Measurements from ENCODE around the gene FOXE3.

Gene FOXE3

DNA sequence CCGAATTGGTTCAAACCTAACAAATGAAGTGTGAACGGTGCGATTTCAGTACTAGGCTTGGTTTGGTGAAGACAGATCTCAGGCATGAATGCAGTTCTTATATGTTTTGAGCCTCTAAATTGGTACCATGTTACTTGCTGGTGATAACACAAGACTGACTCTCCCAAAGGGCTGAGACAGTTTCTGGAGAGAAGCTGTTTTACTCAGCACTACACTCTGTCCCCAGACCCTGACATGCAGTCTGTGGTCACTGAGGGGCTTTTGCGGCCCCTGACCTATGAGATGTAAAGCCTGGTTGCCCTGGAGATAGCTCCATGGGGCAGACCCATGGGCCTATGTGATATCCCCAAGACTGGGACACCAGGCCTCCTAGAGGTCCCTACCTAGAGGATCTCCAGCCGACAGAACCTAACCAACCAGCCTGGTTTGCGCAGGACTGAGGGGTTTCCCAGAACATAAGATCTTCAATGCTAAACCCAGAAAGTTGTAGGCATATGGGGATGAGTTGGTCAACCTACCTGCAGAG, 19.4 kb upstream of the FOXE3 start:
- Histone ChIP-seq H3K9ac (ENCODE audit: insufficient read length) (no peak overlapping the region), H3K27ac (no peak overlapping the region), H3K4me3 (no peak overlapping the region), H3K36me3 (ENCODE audit: insufficient read depth, low read length) (no peaks in the 10 kb centered on the region), H3K9me3 (ENCODE audit: low read depth, low read length) (no peaks in the 10 kb centered on the region)
- TF ChIP-seq POLR2AphosphoS5 (IDR thresholded peaks at IDR 0.05; ENCODE audit: borderline replicate concordance, low read depth, low read length) (no peak), EZH2 (IDR thresholded peaks at IDR 0.05) (no peak), FOXP2 (optimal IDR thresholded peaks at IDR 0.05; ENCODE audit: control extremely low read depth, extremely low read length, insufficient read depth) (no peak)
- DNase-seq (ENCODE audit: low read depth, low spot score), result no peak

DNA sequence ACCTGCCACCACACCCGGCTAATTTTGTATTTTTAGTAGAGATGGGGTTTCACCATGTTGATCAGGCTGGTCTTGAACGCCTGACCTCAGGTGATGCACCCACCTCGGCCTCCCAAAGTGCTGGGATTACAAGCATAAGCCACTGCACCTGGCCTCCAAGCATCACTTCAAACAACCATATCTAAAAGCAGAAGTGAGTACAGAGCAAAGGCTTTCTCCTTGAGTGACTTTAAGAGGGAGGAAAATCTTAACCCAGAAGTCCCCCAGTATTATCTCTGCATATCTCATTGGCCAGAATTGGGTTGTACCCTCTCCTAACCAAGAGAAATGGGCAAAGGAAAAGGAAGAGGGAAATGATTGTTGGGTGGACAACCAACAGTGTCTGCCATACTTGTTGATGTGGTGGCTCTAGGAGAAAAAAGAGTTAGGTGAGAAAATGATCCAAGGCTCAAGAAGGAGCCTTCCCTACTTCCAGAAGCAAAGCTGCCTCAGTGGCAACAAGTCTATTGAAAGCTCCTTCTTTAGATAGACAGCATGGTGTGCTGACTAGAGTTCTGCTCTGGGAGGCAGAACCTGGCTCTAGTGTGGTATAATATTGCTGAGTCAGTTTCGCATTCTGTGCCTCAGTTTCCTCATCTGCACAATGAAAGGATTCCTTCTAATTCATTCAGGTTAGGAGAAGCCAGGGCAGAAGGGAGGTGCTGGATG, 16.8 kb upstream of the FOXE3 start:
- no peaks in the 10 kb centered on the region for H3K9me3 ChIP-seq (ENCODE audit: low read depth, low read length)

GRCh38 chr1:47399846-47400155, 16.3 kb upstream of the FOXE3 start:
- no peaks in the 10 kb centered on the region for H3K36me3 ChIP-seq (ENCODE audit: insufficient read depth, low read length)
- TF ChIP-seq POLR2AphosphoS5 (IDR thresholded peaks at IDR 0.05; ENCODE audit: borderline replicate concordance, low read depth, low read length) (no peak), FOXP2 (optimal IDR thresholded peaks at IDR 0.05; ENCODE audit: control extremely low read depth, extremely low read length, insufficient read depth) (no peak), EZH2 (IDR thresholded peaks at IDR 0.05) (no peak)
- DNase-seq (ENCODE audit: low read depth, low spot score), result no peak
- H3K9me3 ChIP-seq (ENCODE audit: low read depth, low read length), result no peaks in the 10 kb centered on the region
- no peak overlapping the region for H3K4me3 ChIP-seq
- H3K27ac ChIP-seq, result no peak overlapping the region
- H3K9ac ChIP-seq (ENCODE audit: insufficient read length), result no peak overlapping the region

More for the DNA sequence above, 16.8 kb upstream of the FOXE3 start:
- Histone ChIP-seq H3K27ac (no peak overlapping the region), H3K9ac (ENCODE audit: insufficient read length) (no peak overlapping the region), H3K4me3 (no peak overlapping the region), H3K36me3 (ENCODE audit: insufficient read depth, low read length) (no peaks in the 10 kb centered on the region)
- no peak for TF ChIP-seq FOXP2 (optimal IDR thresholded peaks at IDR 0.05; ENCODE audit: control extremely low read depth, extremely low read length, insufficient read depth)
- TF ChIP-seq POLR2AphosphoS5 (IDR thresholded peaks at IDR 0.05; ENCODE audit: borderline replicate concordance, low read depth, low read length), result no peak
- DNase-seq (ENCODE audit: low read depth, low spot score), result no peak

GRCh38 chr1:47401761-47402160, 14.3 kb upstream of the FOXE3 start:
- Histone ChIP-seq H3K9ac (ENCODE audit: insufficient read length) (no peak overlapping the region), H3K4me3 (no peak overlapping the region), H3K9me3 (ENCODE audit: low read depth, low read length) (no peaks in the 10 kb centered on the region), H3K27ac (no peak overlapping the region), H3K36me3 (ENCODE audit: insufficient read depth, low read length) (no peaks in the 10 kb centered on the region)
- no peak for DNase-seq (ENCODE audit: low read depth, low spot score)
- no peak for TF ChIP-seq FOXP2 (optimal IDR thresholded peaks at IDR 0.05; ENCODE audit: control extremely low read depth, extremely low read length, insufficient read depth)
- no peak for TF ChIP-seq POLR2AphosphoS5 (IDR thresholded peaks at IDR 0.05; ENCODE audit: borderline replicate concordance, low read depth, low read length)
- TF ChIP-seq EZH2 (IDR thresholded peaks at IDR 0.05), result no peak

DNA sequence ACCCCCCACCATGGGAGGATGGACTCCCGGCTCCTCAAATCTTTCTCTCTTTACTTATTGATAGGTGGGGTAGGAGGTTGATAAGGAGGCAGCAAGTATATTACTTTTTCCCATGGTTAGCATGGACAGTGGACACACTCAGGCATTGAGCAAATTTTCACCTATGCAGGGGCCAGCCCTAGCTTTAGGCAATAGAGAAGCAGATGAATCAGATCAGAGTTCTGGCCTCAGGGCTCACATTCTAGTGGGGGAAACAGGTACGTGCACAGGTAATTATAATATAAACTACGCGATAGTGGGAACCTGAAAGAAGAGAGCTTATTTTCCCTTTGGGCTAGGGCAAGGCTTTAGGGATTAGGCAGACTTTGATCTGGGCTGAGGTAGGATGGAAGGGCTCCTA, 13.5 kb upstream of the FOXE3 start:
- TF ChIP-seq FOXP2 (optimal IDR thresholded peaks at IDR 0.05; ENCODE audit: control extremely low read depth, extremely low read length, insufficient read depth) (no peak), EZH2 (IDR thresholded peaks at IDR 0.05) (no peak), POLR2AphosphoS5 (IDR thresholded peaks at IDR 0.05; ENCODE audit: borderline replicate concordance, low read depth, low read length) (no peak)
- Histone ChIP-seq H3K36me3 (ENCODE audit: insufficient read depth, low read length) (no peaks in the 10 kb centered on the region), H3K27ac (no peak overlapping the region), H3K9ac (ENCODE audit: insufficient read length) (no peak overlapping the region), H3K9me3 (ENCODE audit: low read depth, low read length) (no peaks in the 10 kb centered on the region), H3K4me3 (no peak overlapping the region)
- no peak for DNase-seq (ENCODE audit: low read depth, low spot score)

DNA sequence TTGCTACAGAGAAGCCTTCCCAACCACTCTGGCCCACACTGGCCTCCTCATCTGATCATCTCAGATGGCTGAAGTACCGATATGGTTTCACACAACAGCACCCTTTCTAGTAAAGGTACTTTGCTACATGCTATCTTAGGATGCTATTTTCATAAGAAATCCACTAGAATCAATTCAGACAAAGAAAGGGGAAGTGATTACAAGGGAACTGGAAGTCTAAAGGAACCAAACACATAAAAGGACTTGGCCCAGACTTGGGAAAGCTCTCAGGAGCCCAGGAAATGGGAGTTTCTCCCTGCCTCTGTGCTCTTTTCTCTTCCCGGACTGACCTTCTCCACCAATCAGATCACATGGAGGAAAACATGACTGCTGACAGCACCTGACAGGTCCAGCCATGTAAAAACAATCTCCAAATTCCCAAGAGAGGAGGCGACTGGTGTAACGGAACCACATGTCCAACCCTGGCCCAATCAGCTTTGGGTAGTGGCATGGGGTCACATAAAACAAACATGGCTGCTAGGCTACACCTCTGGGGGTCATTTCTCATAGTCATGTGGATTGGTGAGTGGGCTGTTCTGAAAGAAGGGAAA, 12.7 kb upstream of the FOXE3 start:
- Histone ChIP-seq H3K27ac (no peak overlapping the region), H3K9me3 (ENCODE audit: low read depth, low read length) (no peaks in the 10 kb centered on the region), H3K9ac (ENCODE audit: insufficient read length) (no peak overlapping the region), H3K4me3 (no peak overlapping the region), H3K36me3 (ENCODE audit: insufficient read depth, low read length) (no peaks in the 10 kb centered on the region)
- TF ChIP-seq EZH2 (IDR thresholded peaks at IDR 0.05) (no peak), FOXP2 (optimal IDR thresholded peaks at IDR 0.05; ENCODE audit: control extremely low read depth, extremely low read length, insufficient read depth) (no peak), POLR2AphosphoS5 (IDR thresholded peaks at IDR 0.05; ENCODE audit: borderline replicate concordance, low read depth, low read length) (no peak)
- no peak for DNase-seq (ENCODE audit: low read depth, low spot score)

- no peaks in the 10 kb centered on the region for H3K9me3 ChIP-seq (ENCODE audit: low read depth, low read length)
- TF ChIP-seq FOXP2 (optimal IDR thresholded peaks at IDR 0.05; ENCODE audit: control extremely low read depth, extremely low read length, insufficient read depth) (no peak), EZH2 (IDR thresholded peaks at IDR 0.05) (no peak), POLR2AphosphoS5 (IDR thresholded peaks at IDR 0.05; ENCODE audit: borderline replicate concordance, low read depth, low read length) (no peak)
- DNase-seq (ENCODE audit: low read depth, low spot score), result no peak
- no peak overlapping the region for H3K9ac ChIP-seq (ENCODE audit: insufficient read length)
- no peak overlapping the region for H3K27ac ChIP-seq
- no peaks in the 10 kb centered on the region for H3K36me3 ChIP-seq (ENCODE audit: insufficient read depth, low read length)
- H3K4me3 ChIP-seq, result no peak overlapping the region
These were observed 10.4 kb upstream of the FOXE3 start for GRCh38 chr1:47405697-47406096.

GRCh38 chr1:47406966-47407365, 9.1 kb upstream of the FOXE3 start:
- Histone ChIP-seq H3K9me3 (ENCODE audit: low read depth, low read length) (no peaks in the 10 kb centered on the region), H3K27ac (no peak overlapping the region), H3K4me3 (no peak overlapping the region), H3K36me3 (ENCODE audit: insufficient read depth, low read length) (no peaks in the 10 kb centered on the region), H3K9ac (ENCODE audit: insufficient read length) (no peak overlapping the region)
- TF ChIP-seq POLR2AphosphoS5 (IDR thresholded peaks at IDR 0.05; ENCODE audit: borderline replicate concordance, low read depth, low read length) (no peak), FOXP2 (optimal IDR thresholded peaks at IDR 0.05; ENCODE audit: control extremely low read depth, extremely low read length, insufficient read depth) (no peak)
- DNase-seq (ENCODE audit: low read depth, low spot score), result no peak

Measured in SK-N-MC (cell line).